PC-3 (cell line): Measurements from ENCODE around the gene FAAH2. TPM values are rescaled to one million over a fixed set of nuclear protein-coding genes. Genes with fewer than 3 reads are reported as not detected.

ENCODE experiments used
- ATAC-seq: fragments of 200-7000 bp; cut with Tn5 transposase; 2 replicates; pipeline ENCODE4 v1.9.1; 2020; ENCODE audit warnings: mild to moderate bottlenecking, moderate library complexity
- BruUV-seq: library from RNA; stranded (reverse); fragments of 400-500 nt; replicated peaks from 2 replicates; lab custom pipeline; 2021; lab: Mats Ljungman, UMichigan
- CTCF ChIA-PET: fragments of 300-600 bp; sonication (Branson Sonifier 250); formaldehyde crosslinking; loops from one replicate; lab custom pipeline; 2022; ENCODE audit warnings: antibody characterized with exemption; lab: Charles Lee
- POLR2A ChIA-PET: fragments of 300-600 bp; sonication (Branson Sonifier 250); formaldehyde crosslinking; loops from one replicate; lab custom pipeline; 2022; ENCODE audit warnings: antibody characterized with exemption; ENCODE audit not compliant: unreplicated experiment; lab: Charles Lee
- DNase-seq: peaks from one replicate; pipeline ENCODE4 v3.0.0-alpha.2; 2015
- H2AFZ ChIP-seq: fragments of 300-600 bp; sonication (generic); 2 replicates; pipeline ENCODE4 v1.6.0; 2016; ENCODE audit warnings: antibody characterized with exemption, low read length
- H3F3A ChIP-seq: fragments of 300-600 bp; sonication (generic); one replicate; pipeline ENCODE4 v1.6.0; 2017; ENCODE audit warnings: antibody characterized with exemption, low read length, control low read depth, mild to moderate bottlenecking; ENCODE audit not compliant: unreplicated experiment
- H3K27ac ChIP-seq: fragments of 300-600 bp; sonication (generic); 2 replicates; pipeline ENCODE4 v1.5.1; 2016; ENCODE audit warnings: mild to moderate bottlenecking, low read length
- H3K27me3 ChIP-seq: fragments of 300-600 bp; sonication (generic); 2 replicates; pipeline ENCODE4 v1.6.1; 2016; ENCODE audit warnings: low read length, mixed read lengths
- H3K36me3 ChIP-seq: fragments of 300-600 bp; sonication (generic); 2 replicates; pipeline ENCODE4 v1.6.1; 2016; ENCODE audit warnings: low read depth, mixed run types, low read length, mixed read lengths
- H3K4me1 ChIP-seq: fragments of 300-600 bp; sonication (generic); 2 replicates; pipeline ENCODE4 v1.5.1; 2016; ENCODE audit warnings: low read length; ENCODE audit not compliant: insufficient read depth
- H3K4me2 ChIP-seq: fragments of 300-600 bp; sonication (generic); 2 replicates; pipeline ENCODE4 v1.6.0; 2016; ENCODE audit warnings: low read length
- H3K4me3 ChIP-seq: fragments of 300-600 bp; sonication (generic); 2 replicates; pipeline ENCODE4 v1.5.1; 2016; ENCODE audit warnings: mild to moderate bottlenecking, low read length, mixed read lengths
- H3K79me2 ChIP-seq: fragments of 300-600 bp; sonication (generic); 2 replicates; pipeline ENCODE4 v1.6.1; 2017; ENCODE audit warnings: low read length, mixed read lengths
- H3K9ac ChIP-seq: fragments of 300-600 bp; sonication (generic); 2 replicates; pipeline ENCODE4 v1.6.0; 2016; ENCODE audit warnings: mild to moderate bottlenecking, low read length
- H3K9me2 ChIP-seq: fragments of 300-600 bp; sonication (generic); replicated peaks from 2 replicates; pipeline ENCODE4 v1.6.1; 2016; ENCODE audit warnings: mixed run types, low read length, mixed read lengths
- H3K9me3 ChIP-seq: fragments of 300-600 bp; sonication (generic); 2 replicates; pipeline ENCODE4 v1.6.1; 2016; ENCODE audit warnings: low read length, mixed read lengths
- H4K20me1 ChIP-seq: fragments of 300-600 bp; sonication (generic); 2 replicates; pipeline ENCODE4 v1.6.1; 2016; ENCODE audit warnings: low read length, mixed read lengths
- CTCF ChIP-seq: fragments of 300-600 bp; sonication (generic); conservative IDR thresholded peaks from 2 replicates; pipeline ENCODE4 v1.5.1; 2017; ENCODE audit warnings: antibody characterized with exemption, low read depth, mild to moderate bottlenecking, low read length
- EZH2 ChIP-seq: fragments of 300-600 bp; sonication (generic); IDR thresholded peaks from one replicate; pipeline ENCODE4 v1.6.1; 2017; ENCODE audit warnings: antibody characterized with exemption, mild to moderate bottlenecking, low read length; ENCODE audit not compliant: unreplicated experiment
- EZH2phosphoT487 ChIP-seq: fragments of 300-600 bp; sonication (generic); IDR thresholded peaks from 2 replicates; pipeline ENCODE4 v1.6.1; 2018; ENCODE audit warnings: mild to moderate bottlenecking, antibody characterized with exemption, low read length, borderline replicate concordance
- intact Hi-C: fragments of 100-400 bp; cut with micrococcal nuclease; formaldehyde crosslinking; loops from 2 replicates; pipeline ENCODE4 v1.9.0; 2023
- total RNA-seq: library from RNA; depleted of rRNA; stranded (reverse); fragments of >200 nt; gene quantifications from 2 replicates; pipeline ENCODE4 v1.2.3, GENCODE V29; 2014

Gene FAAH2
- total RNA-seq, 1 experiment from 2014 or later = 1.6 TPM

GRCh38 chrX:57364145-57364544 lies 77.6 kb downstream of the FAAH2 start:
- Histone ChIP-seq H3K4me1 (no peaks in the 10 kb centered on the region), H3K27me3 (no peaks in the 10 kb centered on the region), H3K4me2 (no peak overlapping the region), H3K27ac (no peak overlapping the region), H4K20me1 (no peaks in the 10 kb centered on the region), H3K36me3 (no peaks in the 10 kb centered on the region), H3K9me2 (no peaks in the 10 kb centered on the region), H2AFZ (no peak overlapping the region), H3K4me3 (no peak overlapping the region), H3K79me2 (no peaks in the 10 kb centered on the region), H3F3A (no peaks in the 10 kb centered on the region), H3K9me3 (no peaks in the 10 kb centered on the region), H3K9ac (no peak overlapping the region)
- no peak for TF ChIP-seq EZH2phosphoT487
- no peak for TF ChIP-seq CTCF
- TF ChIP-seq EZH2 = no peak
- no TSS peak for BruUV-seq
- ATAC-seq (no peak), DNase-seq (no peak)
- ChIA-PET CTCF (no interaction called here), POLR2A (no interaction called here)
- intact Hi-C loops = no loop called here

GRCh38 chrX:57366430-57366829 lies 79.9 kb downstream of the FAAH2 start:
- Histone ChIP-seq H3K9me3 (no peaks in the 10 kb centered on the region), H3K27me3 (no peaks in the 10 kb centered on the region), H2AFZ (no peak overlapping the region), H3K4me3 (no peak overlapping the region), H3F3A (no peaks in the 10 kb centered on the region), H3K79me2 (no peaks in the 10 kb centered on the region), H4K20me1 (no peaks in the 10 kb centered on the region), H3K9me2 (no peaks in the 10 kb centered on the region), H3K9ac (no peak overlapping the region), H3K4me2 (no peak overlapping the region), H3K36me3 (no peaks in the 10 kb centered on the region), H3K27ac (no peak overlapping the region), H3K4me1 (peaks cover 13% of the 10 kb centered on the region)
- no peak for TF ChIP-seq EZH2phosphoT487
- no peak for TF ChIP-seq CTCF
- POLR2A ChIA-PET = no interaction called here
- CTCF ChIA-PET = interaction anchor here (0.6 kb wide), 1 partner anchor 149 kb away, joined by 3 read pairs; no protein-coding TSS in a partner anchor
- DNase-seq (no peak), ATAC-seq (no peak)
- intact Hi-C loops = no loop called here
- no TSS peak for BruUV-seq

- Histone ChIP-seq H2AFZ (no peak overlapping the region), H3F3A (no peaks in the 10 kb centered on the region), H3K9ac (no peak overlapping the region), H3K4me2 (no peak overlapping the region), H3K27me3 (no peaks in the 10 kb centered on the region), H3K36me3 (no peaks in the 10 kb centered on the region), H3K79me2 (no peaks in the 10 kb centered on the region), H3K4me1 (peaks cover 13% of the 10 kb centered on the region), H3K27ac (no peak overlapping the region), H3K9me2 (no peaks in the 10 kb centered on the region), H3K4me3 (no peak overlapping the region), H4K20me1 (no peaks in the 10 kb centered on the region), H3K9me3 (no peaks in the 10 kb centered on the region)
- no TSS peak for BruUV-seq
- no peak for TF ChIP-seq EZH2
- TF ChIP-seq EZH2phosphoT487 = no peak
- TF ChIP-seq CTCF = no peak
- no peak for DNase-seq
- CTCF ChIA-PET = no interaction called here
- no peak for ATAC-seq
- POLR2A ChIA-PET = no interaction called here
- intact Hi-C loops = no loop called here
Observed at GRCh38 chrX:57367649-57368048, 81.1 kb downstream of the FAAH2 start.
